Breast epithelium (tissue), 4 donors: ENCODE results near the gene C4orf50. TPM values are rescaled to one million over a fixed set of nuclear protein-coding genes. Genes with fewer than 3 reads are reported as not detected.

Experiments
- DNase-seq, 2 donors: peaks; one replicate each; pipeline ENCODE4 v3.0.0-alpha.2; 2019; ENCODE audit warnings: low spot score in 2 of 2
- H3K27ac ChIP-seq, 2 donors: fragments of 200-600 bp; sonication (generic) in 1 of 2; one replicate each; pipeline ENCODE4 v1.5.1; 2016 to 2019; ENCODE audit warnings: mild to moderate bottlenecking in 1 of 2
- H3K27me3 ChIP-seq, 2 donors: fragments of 200-600 bp; sonication (generic) in 1 of 2; one replicate each; pipeline versions ENCODE4 v1.5.1 to v1.6.0; 2017 to 2019; ENCODE audit warnings: control low read depth in 1 of 2, mild to moderate bottlenecking in 1 of 2
- H3K36me3 ChIP-seq: fragments of 200-600 bp; one replicate; pipeline ENCODE4 v1.5.1; 2019
- H3K4me1 ChIP-seq, 2 donors: fragments of 200-600 bp; sonication (generic); one replicate each; pipeline ENCODE4 v1.5.1; 2016 to 2019; ENCODE audit warnings: control low read depth in 1 of 2
- H3K4me3 ChIP-seq, 3 donors: fragments of 200-600 bp; sonication (generic); 1 replicate in 2 of 3; 2 replicates in 1 of 3; pipeline ENCODE4 v1.5.1; 2016 to 2019; ENCODE audit warnings: mild to moderate bottlenecking in 3 of 3, moderate library complexity in 2 of 3
- H3K9me3 ChIP-seq, 2 donors: fragments of 200-600 bp; sonication (generic) in 1 of 2; one replicate each; pipeline ENCODE4 v1.5.1; 2016 to 2019; ENCODE audit warnings: control low read depth in 1 of 2
- CTCF ChIP-seq, 3 donors: fragments of 450-650 bp; IDR thresholded peaks; one replicate each; pipeline ENCODE4 v1.5.1; 2016 to 2017; ENCODE audit warnings: antibody characterized with exemption in 3 of 3, mild to moderate bottlenecking in 3 of 3, moderate library complexity in 3 of 3
- POLR2A ChIP-seq: fragments of 450-650 bp; IDR thresholded peaks from one replicate; pipeline ENCODE4 v1.6.1; 2016; ENCODE audit warnings: antibody characterized with exemption, mild to moderate bottlenecking, moderate library complexity
- POLR2AphosphoS5 ChIP-seq, 3 donors: sonication (generic); formaldehyde crosslinking; IDR thresholded peaks; one replicate each; pipeline ENCODE4 v1.6.1; 2017; ENCODE audit warnings: antibody characterized with exemption in 3 of 3
- intact Hi-C: fragments of 100-400 bp; cut with DNase I; formaldehyde crosslinking; loops from one replicate; pipeline ENCODE4 v1.15.1; 2023; ENCODE audit warnings: low total_unique reads
- total RNA-seq, 3 donors: library from RNA; depleted of rRNA; stranded (reverse); fragments of >200 nt; gene quantifications; one replicate each; pipeline ENCODE4 v1.1.0, GENCODE V29; 2016

The C4orf50 gene
- total RNA-seq, 3 donors from 2014 or later: under 0.01 TPM; not detected in 1

- no peak overlapping the region for H3K27ac ChIP-seq
Observed at GRCh38 chr4:6030679-6031078, 12.4 kb upstream of the C4orf50 start.

GRCh38 chr4:6029254-6029653, 11.0 kb upstream of the C4orf50 start:
- Histone ChIP-seq H3K27ac (no peak overlapping the region), H3K4me1 (no peaks in the 10 kb centered on the region), H3K9me3 (no peaks in the 10 kb centered on the region), H3K36me3 (no peaks in the 10 kb centered on the region), H3K4me3 (no peak overlapping the region), H3K27me3 (no peaks in the 10 kb centered on the region)
- intact Hi-C loops: loop anchor here (5.0 kb wide), 1 partner anchor 1852 kb away; no protein-coding TSS in a partner anchor
- TF ChIP-seq POLR2A (no peak), POLR2AphosphoS5 (IDR thresholded peaks at IDR 0.05) (no peak), CTCF (IDR thresholded peaks at IDR 0.05) (no peak)
- no peak for DNase-seq

More at GRCh38 chr4:6030679-6031078, 12.4 kb upstream of the C4orf50 start:
- TF ChIP-seq POLR2A: no peak
- no peak for TF ChIP-seq POLR2AphosphoS5 (IDR thresholded peaks at IDR 0.05)
- TF ChIP-seq CTCF (IDR thresholded peaks at IDR 0.05): no peak
- DNase-seq: no peak
- Histone ChIP-seq H3K27me3 (no peaks in the 10 kb centered on the region), H3K4me1 (no peaks in the 10 kb centered on the region), H3K9me3 (no peaks in the 10 kb centered on the region), H3K4me3 (no peak overlapping the region), H3K36me3 (no peaks in the 10 kb centered on the region)
- intact Hi-C loops: no loop called here

- no peak for TF ChIP-seq POLR2AphosphoS5 (IDR thresholded peaks at IDR 0.05)
- TF ChIP-seq POLR2A: no peak
- no peak for TF ChIP-seq CTCF (IDR thresholded peaks at IDR 0.05)
- intact Hi-C loops: loop anchor here (5.0 kb wide), 1 partner anchor 1851 kb away; no protein-coding TSS in a partner anchor
- H3K27ac ChIP-seq: no peak overlapping the region
- no peaks in the 10 kb centered on the region for H3K4me1 ChIP-seq
- no peaks in the 10 kb centered on the region for H3K36me3 ChIP-seq
- no peaks in the 10 kb centered on the region for H3K27me3 ChIP-seq
- H3K4me3 ChIP-seq: no peak overlapping the region
- no peak for DNase-seq
- H3K9me3 ChIP-seq: no peaks in the 10 kb centered on the region
Observed at GRCh38 chr4:6028168-6028567, 9.9 kb upstream of the C4orf50 start.

GRCh38 chr4:6027392-6027791, 9.2 kb upstream of the C4orf50 start:
- intact Hi-C loops: loop anchor here (5.0 kb wide), 1 partner anchor 1850 kb away; no protein-coding TSS in a partner anchor
- Histone ChIP-seq H3K27me3 (no peaks in the 10 kb centered on the region), H3K9me3 (no peaks in the 10 kb centered on the region), H3K27ac (no peak overlapping the region), H3K4me3 (no peak overlapping the region), H3K4me1 (no peaks in the 10 kb centered on the region), H3K36me3 (no peaks in the 10 kb centered on the region)
- TF ChIP-seq POLR2A: no peak
- no peak for TF ChIP-seq CTCF (IDR thresholded peaks at IDR 0.05)
- TF ChIP-seq POLR2AphosphoS5 (IDR thresholded peaks at IDR 0.05): no peak
- DNase-seq: peak in 1 of 2 donors; percentile 51

GRCh38 chr4:6024313-6024960, 6.2 kb upstream of the C4orf50 start:
- no peak for DNase-seq
- Histone ChIP-seq H3K4me3 (no peak overlapping the region), H3K27me3 (no peaks in the 10 kb centered on the region), H3K4me1 (no peaks in the 10 kb centered on the region), H3K9me3 (no peaks in the 10 kb centered on the region), H3K36me3 (no peaks in the 10 kb centered on the region), H3K27ac (no peak overlapping the region)
- no peak for TF ChIP-seq POLR2AphosphoS5 (IDR thresholded peaks at IDR 0.05)
- no peak for TF ChIP-seq CTCF (IDR thresholded peaks at IDR 0.05)
- TF ChIP-seq POLR2A: no peak
- intact Hi-C loops: loop anchor here (5.0 kb wide), 1 partner anchor 643 kb away; no protein-coding TSS in a partner anchor
